WTC11 (cell line): Measurements from ENCODE around the gene SNX32. TPM values are rescaled to one million over a fixed set of nuclear protein-coding genes. Genes with fewer than 3 reads are reported as not detected.

Source experiments
- ATAC-seq: fragments of 200-7000 bp; cut with Tn5 transposase; 2 replicates; pipeline ENCODE4 v1.10.0; 2021; ENCODE audit warnings: mild to moderate bottlenecking, moderate library complexity
- CTCF ChIA-PET: fragments of 300-600 bp; sonication (Branson Sonifier 250); formaldehyde crosslinking; loops from one replicate; lab custom pipeline; 2021; ENCODE audit warnings: antibody characterized with exemption; lab: Charles Lee
- POLR2A ChIA-PET: fragments of 350-600 bp; sonication (Branson Sonifier 250); formaldehyde crosslinking; loops from one replicate; lab custom pipeline; 2021; ENCODE audit warnings: antibody characterized with exemption; lab: Charles Lee
- DNase-seq: peaks from one replicate; pipeline ENCODE4 v3.0.0; 2021; ENCODE audit warnings: low spot score
- H3K27ac Mint-ChIP-seq: 2 replicates; pipeline ENCODE4 v1.8.0; 2021; ENCODE audit warnings: mixed read lengths
- H3K27me3 Mint-ChIP-seq: 2 replicates; pipeline ENCODE4 v1.8.0; 2021; ENCODE audit warnings: low read depth, mild to moderate bottlenecking, moderate library complexity, mixed read lengths
- H3K36me3 Mint-ChIP-seq: 2 replicates; pipeline ENCODE4 v1.8.0; 2021; ENCODE audit warnings: mixed read lengths
- H3K4me1 Mint-ChIP-seq: 2 replicates; pipeline ENCODE4 v1.8.0; 2022; ENCODE audit warnings: mixed read lengths
- H3K4me3 Mint-ChIP-seq: 2 replicates; pipeline ENCODE4 v1.8.0; 2021; ENCODE audit warnings: mild to moderate bottlenecking, moderate library complexity, mixed read lengths
- H3K9me3 Mint-ChIP-seq: 2 replicates; pipeline ENCODE4 v1.8.0; 2021; ENCODE audit warnings: mixed read lengths
- CREM ChIP-seq: sonication (generic); formaldehyde crosslinking; IDR thresholded peaks from 2 replicates; pipeline ENCODE4 v1.8.1; 2022; ENCODE audit warnings: mild to moderate bottlenecking, missing genetic modification reagents, moderate library complexity
- CTCF ChIP-seq: fragments of 200-600 bp; IDR thresholded peaks from 2 replicates; pipeline ENCODE4 v1.8.0; 2022; ENCODE audit warnings: antibody characterized with exemption
- ERG ChIP-seq: fragments of 250-450 bp; sonication (Bioruptor Pico); IDR thresholded peaks from 2 replicates; pipeline ENCODE4 v1.8.0; 2021; ENCODE audit warnings: mild to moderate bottlenecking
- JAZF1 ChIP-seq: fragments of 250-450 bp; sonication (Bioruptor Pico); IDR thresholded peaks from 2 replicates; pipeline ENCODE4 v1.9.0; 2021; ENCODE audit warnings: moderate library complexity, mild to moderate bottlenecking, inconsistent platforms
- KAT7 ChIP-seq: sonication (generic); formaldehyde crosslinking; IDR thresholded peaks from 2 replicates; pipeline ENCODE4 v1.8.1; 2023; ENCODE audit warnings: missing genetic modification reagents, mild to moderate bottlenecking, borderline replicate concordance
- RORB ChIP-seq: fragments of 250-450 bp; sonication (Bioruptor Pico); IDR thresholded peaks from 2 replicates; pipeline ENCODE4 v1.9.0; 2021; ENCODE audit warnings: mild to moderate bottlenecking
- ZNF138 ChIP-seq: sonication (generic); formaldehyde crosslinking; conservative IDR thresholded peaks from 2 replicates; pipeline ENCODE4 v1.8.1; 2022; ENCODE audit warnings: mild to moderate bottlenecking, moderate library complexity, missing genetic modification reagents
- ZNF219 ChIP-seq: sonication (generic); formaldehyde crosslinking; IDR thresholded peaks from 2 replicates; pipeline ENCODE4 v1.8.0; 2023; ENCODE audit warnings: missing genetic modification reagents, mild to moderate bottlenecking, borderline replicate concordance
- ZNF263 ChIP-seq: sonication (generic); formaldehyde crosslinking; IDR thresholded peaks from 2 replicates; pipeline ENCODE4 v1.8.1; 2022; ENCODE audit warnings: low read depth, mild to moderate bottlenecking, moderate library complexity, missing genetic modification reagents
- ZNF416 ChIP-seq: fragments of 250-450 bp; sonication (Bioruptor Pico); IDR thresholded peaks from 2 replicates; pipeline ENCODE4 v1.9.0; 2021; ENCODE audit warnings: mild to moderate bottlenecking, inconsistent platforms
- ZNF512 ChIP-seq: sonication (generic); formaldehyde crosslinking; IDR thresholded peaks from 2 replicates; pipeline ENCODE4 v1.8.1; 2022; ENCODE audit warnings: missing genetic modification reagents, borderline replicate concordance
- total RNA-seq: library from RNA; stranded (reverse); gene quantifications from 3 replicates; pipeline ENCODE4 v1.2.3, GENCODE V29; 2021
- TF ChIP-seq, protein P1 (sequence below): sonication (generic); formaldehyde crosslinking; IDR thresholded peaks from 2 replicates; pipeline ENCODE4 v1.8.0; 2023; ENCODE audit warnings: missing genetic modification reagents
- TF ChIP-seq, protein P2 (sequence below): sonication (generic); formaldehyde crosslinking; conservative IDR thresholded peaks from 2 replicates; pipeline ENCODE4 v1.8.1; 2022; ENCODE audit warnings: mild to moderate bottlenecking, missing genetic modification reagents
- TF ChIP-seq, protein P3 (sequence below): fragments of 250-450 bp; sonication (Bioruptor Pico); IDR thresholded peaks from 2 replicates; pipeline ENCODE4 v1.9.0; 2021; ENCODE audit warnings: moderate library complexity, mild to moderate bottlenecking, inconsistent platforms, borderline replicate concordance

The SNX32 gene
- total RNA-seq, 1 experiment from 2014 or later: 2.9 TPM

GRCh38 chr11:65802841-65803240 lies 30.9 kb upstream of the SNX32 start:
- ChIA-PET CTCF (interaction anchor here (1.4 to 11.3 kb wide), 4 partner anchors 23 to 82 kb away, joined by 3 to 130 read pairs (median 4); partner anchors contain the start of genes AP5B1 and MUS81), POLR2A (no interaction called here)
- DNase-seq (no peak), ATAC-seq (no peak)
- Mint-ChIP-seq H3K4me3 (no peak overlapping the region), H3K27me3 (no peaks in the 10 kb centered on the region), H3K36me3 (no peaks in the 10 kb centered on the region), H3K27ac (no peak overlapping the region), H3K4me1 (peaks cover 16% of the 10 kb centered on the region), H3K9me3 (no peaks in the 10 kb centered on the region)
- no peak for TF ChIP-seq RORB (CRISPR knock-in tag)
- no peak for TF ChIP-seq JAZF1 (CRISPR knock-in tag)
- TF ChIP-seq ERG (CRISPR knock-in tag): no peak
- TF ChIP-seq ZNF416 (CRISPR knock-in tag): no peak
- TF ChIP-seq, protein P1, sequence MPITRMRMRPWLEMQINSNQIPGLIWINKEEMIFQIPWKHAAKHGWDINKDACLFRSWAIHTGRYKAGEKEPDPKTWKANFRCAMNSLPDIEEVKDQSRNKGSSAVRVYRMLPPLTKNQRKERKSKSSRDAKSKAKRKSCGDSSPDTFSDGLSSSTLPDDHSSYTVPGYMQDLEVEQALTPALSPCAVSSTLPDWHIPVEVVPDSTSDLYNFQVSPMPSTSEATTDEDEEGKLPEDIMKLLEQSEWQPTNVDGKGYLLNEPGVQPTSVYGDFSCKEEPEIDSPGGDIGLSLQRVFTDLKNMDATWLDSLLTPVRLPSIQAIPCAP (CRISPR knock-in tag): no peak
- no peak for TF ChIP-seq ZNF512 (CRISPR knock-in tag)
- no peak for TF ChIP-seq ZNF219 (CRISPR knock-in tag)

- ATAC-seq (peak; percentile 62), DNase-seq (no peak)
- Mint-ChIP-seq H3K27ac (no peak overlapping the region), H3K9me3 (no peaks in the 10 kb centered on the region), H3K36me3 (no peaks in the 10 kb centered on the region), H3K4me3 (no peak overlapping the region), H3K27me3 (no peaks in the 10 kb centered on the region; the same call in 1 of the 2 replicates), H3K4me1 (peaks cover 12% of the 10 kb centered on the region)
- ChIA-PET POLR2A (interaction anchor here (1.6 kb wide), 2 partner anchors 13 to 29 kb away, joined by 3 to 4 read pairs; partner anchors contain the start of gene SNX32), CTCF (interaction anchor here (1.0 to 11.3 kb wide), 5 partner anchors 24 to 98 kb away, joined by 3 to 130 read pairs (median 5); partner anchors contain the start of genes AP5B1, FIBP and MUS81)
- no peak for TF ChIP-seq CTCF
- no peak for TF ChIP-seq KAT7 (CRISPR knock-in tag)
- TF ChIP-seq, protein P2, sequence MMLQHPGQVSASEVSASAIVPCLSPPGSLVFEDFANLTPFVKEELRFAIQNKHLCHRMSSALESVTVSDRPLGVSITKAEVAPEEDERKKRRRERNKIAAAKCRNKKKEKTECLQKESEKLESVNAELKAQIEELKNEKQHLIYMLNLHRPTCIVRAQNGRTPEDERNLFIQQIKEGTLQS (CRISPR knock-in tag): no peak
- 0 out of 2 replicates have a peak, but pooled peaks have one; percentile 31 for TF ChIP-seq ZNF138 (CRISPR knock-in tag)
- TF ChIP-seq, protein P3, sequence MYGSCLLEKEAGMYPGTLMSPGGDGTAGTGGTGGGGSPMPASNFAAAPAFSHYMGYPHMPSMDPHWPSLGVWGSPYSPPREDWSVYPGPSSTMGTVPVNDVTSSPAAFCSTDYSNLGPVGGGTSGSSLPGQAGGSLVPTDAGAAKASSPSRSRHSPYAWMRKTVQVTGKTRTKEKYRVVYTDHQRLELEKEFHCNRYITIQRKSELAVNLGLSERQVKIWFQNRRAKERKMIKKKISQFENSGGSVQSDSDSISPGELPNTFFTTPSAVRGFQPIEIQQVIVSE (CRISPR knock-in tag): no peak
- no peak for TF ChIP-seq ZNF263 (CRISPR knock-in tag)
- TF ChIP-seq CREM (CRISPR knock-in tag): no peak
Observed at GRCh38 chr11:65803797-65804492, 29.8 kb upstream of the SNX32 start.
